DMS53 (cell line): ENCODE data around the gene SYNJ2.

Experiments
- DNase-seq: peaks from one replicate; lab custom pipeline; 2025; lab: John Stamatoyannopoulos, UW

The SYNJ2 gene

DNA sequence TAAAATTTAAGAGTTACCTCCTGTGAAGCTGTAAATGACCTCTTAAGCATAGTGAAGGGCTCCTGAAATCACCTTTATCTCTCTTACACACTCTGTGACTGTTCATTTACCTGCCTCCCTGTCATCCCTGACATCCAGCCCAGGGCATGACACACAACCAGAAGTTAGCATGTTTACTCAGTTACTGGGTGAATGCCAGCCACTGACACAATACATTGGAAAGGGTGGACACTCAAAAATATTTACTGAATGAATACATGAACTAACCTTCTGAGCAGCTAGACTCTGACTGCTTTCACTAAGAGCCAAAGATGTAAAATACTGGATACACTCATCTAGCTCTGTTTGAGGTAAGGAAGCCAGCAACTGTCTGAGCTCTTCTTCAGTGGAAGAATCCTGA, 161.1 kb downstream of the SYNJ2 start:
- peak; percentile 53 for DNase-seq

DNA sequence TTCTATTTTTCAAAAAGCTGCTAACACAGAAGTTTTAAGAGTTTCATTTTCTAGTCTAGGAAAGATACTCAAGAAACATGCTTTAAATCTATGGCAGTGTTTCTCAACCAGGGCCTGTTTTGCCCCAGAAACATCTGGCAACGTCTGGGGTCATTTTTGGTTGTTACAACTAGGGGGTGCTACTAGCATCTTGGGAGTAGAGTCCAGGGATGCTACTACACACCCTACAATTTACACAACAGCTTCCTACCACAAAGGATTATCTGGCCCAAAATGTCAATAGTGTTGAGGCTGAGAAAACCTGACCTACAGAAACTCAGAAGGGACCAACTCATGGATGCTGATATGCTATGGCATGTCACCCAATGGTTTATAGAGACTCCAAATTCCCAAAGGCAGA, 162.0 kb downstream of the SYNJ2 start:
- DNase-seq = peak; percentile 34
